Neural crest cell (in vitro differentiated cells): ENCODE data around the gene TBL3. TPM values are rescaled to one million over a fixed set of nuclear protein-coding genes. Genes with fewer than 3 reads are reported as not detected.

Experiments
- DNase-seq: peaks from one replicate; pipeline ENCODE4 v3.0.0; 2021; ENCODE audit warnings: low read depth, mixed read lengths, low spot score
- H3K27ac Mint-ChIP-seq: one replicate; pipeline ENCODE4 v1.8.0; 2021; ENCODE audit warnings: mild to moderate bottlenecking, mixed read lengths; ENCODE audit not compliant: unreplicated experiment
- H3K27me3 Mint-ChIP-seq: 2 replicates; pipeline ENCODE4 v1.8.0; 2021; ENCODE audit warnings: low read depth, mild to moderate bottlenecking, mixed read lengths
- H3K36me3 Mint-ChIP-seq: 2 replicates; pipeline ENCODE4 v1.8.0; 2021; ENCODE audit warnings: low read depth, mild to moderate bottlenecking, mixed read lengths
- H3K4me1 Mint-ChIP-seq: 2 replicates; pipeline ENCODE4 v1.8.0; 2021; ENCODE audit warnings: mixed read lengths
- H3K4me3 Mint-ChIP-seq: one replicate; pipeline ENCODE4 v1.8.0; 2021; ENCODE audit warnings: mild to moderate bottlenecking, mixed read lengths
- H3K9me3 Mint-ChIP-seq: 2 replicates; pipeline ENCODE4 v1.8.0; 2021; ENCODE audit warnings: mixed read lengths
- total RNA-seq: library from RNA; stranded (reverse); gene quantifications from 2 replicates; pipeline ENCODE4 v1.2.1, GENCODE V29; 2021
- TF ChIP-seq, protein P1 (sequence below): fragments of 200-600 bp; sonication (generic); conservative IDR thresholded peaks from 2 replicates; pipeline ENCODE4 v1.5.0; 2021; ENCODE audit warnings: antibody characterized with exemption, mild to moderate bottlenecking

Gene TBL3
- total RNA-seq, 1 donor from 2014 or later = 39.6 TPM

DNA sequence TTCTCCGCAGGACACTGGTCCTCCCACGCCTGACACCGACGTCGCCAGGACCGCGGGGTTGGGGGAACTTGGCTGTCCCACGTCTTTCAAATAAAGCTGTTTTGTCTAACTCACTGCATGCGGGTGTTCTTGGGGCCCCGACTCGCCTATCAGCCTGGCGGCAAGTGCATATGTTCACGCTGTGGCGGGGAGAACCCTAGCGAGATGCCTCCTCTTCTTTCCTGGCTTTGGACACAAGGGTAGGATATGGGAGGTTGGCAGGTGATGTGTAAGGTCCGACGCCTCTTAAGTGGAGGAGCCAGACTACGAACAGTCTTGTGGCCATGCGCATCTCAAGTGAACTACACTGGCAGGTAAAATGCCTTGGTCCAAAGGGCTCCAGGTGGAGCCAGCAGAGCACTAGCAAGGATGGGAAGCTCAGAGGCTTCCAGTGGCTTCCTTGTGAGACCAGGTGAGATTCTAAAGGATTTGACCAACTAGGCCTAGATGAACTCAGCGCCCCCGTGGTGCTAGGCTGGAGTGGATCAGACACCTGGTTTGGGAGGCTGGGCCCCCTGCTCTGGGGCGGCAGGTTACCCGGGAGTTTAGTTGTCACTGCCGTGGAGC is 6.4 kb upstream of the TBL3 start:
- Mint-ChIP-seq H3K4me1 (peaks cover 38% of the 10 kb centered on the region), H3K4me3 (peak overlapping the region; percentile 92), H3K36me3 (peaks cover 29% of the 10 kb centered on the region), H3K27ac (peak overlapping the region; percentile 97), H3K9me3 (no peaks in the 10 kb centered on the region), H3K27me3 (peaks cover 13% of the 10 kb centered on the region)
- DNase-seq = no peak
- TF ChIP-seq, protein P1, sequence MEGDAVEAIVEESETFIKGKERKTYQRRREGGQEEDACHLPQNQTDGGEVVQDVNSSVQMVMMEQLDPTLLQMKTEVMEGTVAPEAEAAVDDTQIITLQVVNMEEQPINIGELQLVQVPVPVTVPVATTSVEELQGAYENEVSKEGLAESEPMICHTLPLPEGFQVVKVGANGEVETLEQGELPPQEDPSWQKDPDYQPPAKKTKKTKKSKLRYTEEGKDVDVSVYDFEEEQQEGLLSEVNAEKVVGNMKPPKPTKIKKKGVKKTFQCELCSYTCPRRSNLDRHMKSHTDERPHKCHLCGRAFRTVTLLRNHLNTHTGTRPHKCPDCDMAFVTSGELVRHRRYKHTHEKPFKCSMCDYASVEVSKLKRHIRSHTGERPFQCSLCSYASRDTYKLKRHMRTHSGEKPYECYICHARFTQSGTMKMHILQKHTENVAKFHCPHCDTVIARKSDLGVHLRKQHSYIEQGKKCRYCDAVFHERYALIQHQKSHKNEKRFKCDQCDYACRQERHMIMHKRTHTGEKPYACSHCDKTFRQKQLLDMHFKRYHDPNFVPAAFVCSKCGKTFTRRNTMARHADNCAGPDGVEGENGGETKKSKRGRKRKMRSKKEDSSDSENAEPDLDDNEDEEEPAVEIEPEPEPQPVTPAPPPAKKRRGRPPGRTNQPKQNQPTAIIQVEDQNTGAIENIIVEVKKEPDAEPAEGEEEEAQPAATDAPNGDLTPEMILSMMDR = no peak

DNA sequence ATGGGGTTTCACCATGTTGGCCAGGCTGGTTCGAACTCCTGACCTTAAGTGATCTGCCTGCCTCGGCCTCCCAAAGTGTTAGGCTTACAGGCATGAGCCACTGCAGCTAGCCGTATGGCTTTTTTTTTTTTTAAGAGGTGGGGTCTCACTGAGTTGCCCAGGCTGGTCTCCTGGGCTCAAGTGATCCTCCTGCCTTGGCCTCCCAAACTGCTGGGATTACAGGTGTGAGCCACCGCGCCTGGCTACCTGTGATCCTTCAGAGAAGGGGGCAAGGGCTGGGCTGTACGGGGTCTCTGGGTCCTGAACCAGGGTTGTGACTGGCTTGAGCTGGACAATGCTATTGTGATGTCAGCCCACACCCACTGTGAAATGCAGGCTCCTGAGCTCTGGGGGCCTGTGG is 5.4 kb upstream of the TBL3 start, which contains the start of gene RNF151:
RNF151 (plus strand) TSS at position 397 of the 400 bp plus-strand sequence. CDS start 26 bp downstream, outside the sequence.
- TF ChIP-seq, protein P1 = no peak
- no peak for DNase-seq
- Mint-ChIP-seq H3K27me3 (peaks cover 5% of the 10 kb centered on the region), H3K27ac (no peak within 1 kb of the TSS), H3K4me3 (peak within 1 kb of the TSS; percentile 92), H3K4me1 (peaks cover 34% of the 10 kb centered on the region), H3K9me3 (no peaks in the 10 kb centered on the region), H3K36me3 (peaks cover 24% of the 10 kb centered on the region)

DNA sequence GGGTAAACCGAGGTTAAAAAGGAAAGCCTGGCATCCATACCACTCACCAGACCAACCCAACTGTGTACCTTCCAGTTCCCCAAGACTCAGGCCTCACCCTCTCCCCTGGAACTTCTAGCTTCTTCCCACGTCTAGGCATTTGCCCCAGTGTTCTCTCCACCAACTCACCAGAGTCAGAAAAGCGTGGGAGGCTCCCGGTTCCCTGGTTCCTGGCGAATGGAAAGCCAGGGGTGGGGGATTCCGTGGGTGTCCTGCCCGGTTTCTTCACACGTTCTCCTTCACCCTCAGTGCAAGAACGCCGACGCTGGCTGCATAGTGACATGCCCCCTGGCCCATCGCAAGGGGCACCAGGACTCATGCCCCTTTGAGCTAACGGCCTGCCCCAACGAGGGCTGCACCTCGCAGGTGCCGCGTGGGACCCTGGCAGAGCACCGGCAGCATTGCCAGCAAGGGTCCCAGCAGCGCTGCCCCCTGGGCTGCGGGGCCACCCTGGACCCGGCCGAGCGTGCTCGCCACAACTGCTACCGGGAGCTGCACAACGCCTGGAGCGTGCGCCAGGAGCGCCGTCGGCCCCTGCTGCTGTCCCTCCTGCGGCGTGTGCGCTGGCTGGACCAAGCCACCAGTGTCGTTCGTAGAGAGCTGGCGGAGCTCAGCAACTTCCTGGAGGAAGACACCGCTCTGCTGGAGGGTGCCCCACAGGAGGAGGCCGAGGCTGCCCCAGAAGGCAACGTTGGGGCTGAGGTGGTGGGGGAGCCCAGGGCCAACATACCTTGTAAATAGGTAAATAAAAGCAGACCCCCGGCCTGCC is 3.5 kb upstream of the TBL3 start:
- Mint-ChIP-seq H3K27ac (no peak overlapping the region), H3K4me1 (peaks cover 32% of the 10 kb centered on the region), H3K27me3 (peaks cover 10% of the 10 kb centered on the region), H3K36me3 (peaks cover 13% of the 10 kb centered on the region), H3K4me3 (peak overlapping the region; percentile 79), H3K9me3 (no peaks in the 10 kb centered on the region)
- no peak for DNase-seq
- TF ChIP-seq, protein P1 = no peak

DNA sequence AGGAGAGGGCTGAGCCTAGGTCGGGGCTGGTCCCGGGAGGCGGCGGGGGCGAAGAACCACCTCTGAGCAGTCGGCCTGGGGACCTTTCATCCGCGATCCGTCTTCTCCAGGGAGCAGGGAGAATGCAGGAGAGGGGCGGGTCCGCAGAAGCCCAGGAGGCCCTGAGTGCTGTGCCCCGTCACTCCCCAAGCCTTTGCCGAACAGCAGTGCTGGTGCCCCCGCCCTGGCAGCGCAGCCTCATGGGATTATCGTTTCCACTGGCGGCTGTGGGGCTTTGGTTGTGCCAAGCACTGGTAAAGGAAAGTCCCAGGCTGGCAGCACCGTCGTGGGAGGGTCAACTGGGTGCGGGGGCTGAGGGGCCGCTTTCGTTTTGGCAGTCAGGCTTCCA is 631 bp downstream of the TBL3 start:
- TF ChIP-seq, protein P1 = no peak
- DNase-seq = no peak
- Mint-ChIP-seq H3K27ac (peak overlapping the region; percentile 35), H3K27me3 (peaks cover 6% of the 10 kb centered on the region), H3K9me3 (no peaks in the 10 kb centered on the region), H3K4me3 (peak overlapping the region; percentile 97), H3K36me3 (no peaks in the 10 kb centered on the region), H3K4me1 (peaks cover 18% of the 10 kb centered on the region)

DNA sequence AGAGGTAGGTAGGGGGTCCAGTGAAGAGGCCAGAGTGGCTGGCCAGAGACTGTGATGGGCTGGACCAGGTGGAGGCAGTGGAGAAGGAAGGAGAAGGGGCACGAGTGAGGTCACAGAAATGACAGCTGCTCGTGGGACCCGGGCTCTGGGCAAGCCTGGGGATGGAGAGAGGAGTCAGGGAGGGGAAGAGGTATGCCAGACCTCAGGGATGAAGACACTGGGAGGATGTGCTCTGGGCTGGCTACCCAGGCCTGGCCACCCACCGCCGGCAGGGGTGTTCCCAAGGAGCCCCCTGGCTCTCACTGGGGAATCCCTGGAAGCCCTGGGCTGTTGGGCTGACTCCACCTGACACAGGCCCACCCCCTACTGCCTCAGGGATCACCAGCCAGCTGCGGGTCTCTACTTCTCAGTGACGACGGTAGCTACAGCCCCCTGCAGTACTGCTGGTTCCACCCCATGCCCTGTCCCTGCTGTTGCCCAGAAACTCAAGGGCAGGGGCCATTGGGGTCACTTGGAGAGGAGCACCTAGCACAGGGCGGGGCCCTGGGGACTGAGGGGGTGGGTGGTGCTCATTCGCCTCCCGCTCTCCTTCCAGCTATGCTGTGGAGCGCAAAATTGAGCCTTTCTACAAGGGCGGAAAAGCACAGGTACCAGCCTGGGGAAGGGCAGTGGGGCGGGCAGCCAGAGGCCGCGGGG is 1.8 kb downstream of the TBL3 start:
- Mint-ChIP-seq H3K4me3 (peak overlapping the region; percentile 97), H3K36me3 (no peaks in the 10 kb centered on the region), H3K27me3 (peaks cover 12% of the 10 kb centered on the region), H3K4me1 (peaks cover 18% of the 10 kb centered on the region), H3K27ac (no peak overlapping the region), H3K9me3 (no peaks in the 10 kb centered on the region)
- DNase-seq = no peak
- TF ChIP-seq, protein P1 = no peak
